Hepatocyte (in vitro differentiated cells): ENCODE results near the gene SLCO2A1. TPM values are rescaled to one million over a fixed set of nuclear protein-coding genes. Genes with fewer than 3 reads are reported as not detected.

Source experiments
- DNase-seq: peaks from one replicate; pipeline ENCODE4 v3.0.0-alpha.2; 2016; ENCODE audit warnings: low spot score
- H2AFZ ChIP-seq: fragments of 200-600 bp; sonication (generic); 2 replicates; pipeline ENCODE4 v1.6.0; 2016; ENCODE audit warnings: antibody characterized with exemption, mild to moderate bottlenecking
- H3K27ac ChIP-seq: fragments of 200-600 bp; sonication (generic); 2 replicates; pipeline ENCODE4 v1.5.1; 2016; ENCODE audit warnings: mild to moderate bottlenecking
- H3K27me3 ChIP-seq: fragments of 200-600 bp; sonication (generic); 2 replicates; pipeline ENCODE4 v1.6.1; 2016
- H3K36me3 ChIP-seq: fragments of 200-600 bp; sonication (generic); replicated peaks from 2 replicates; pipeline ENCODE4 v1.5.1; 2016; ENCODE audit warnings: low read depth; ENCODE audit not compliant: insufficient read depth
- H3K4me1 ChIP-seq: fragments of 200-600 bp; sonication (generic); 2 replicates; pipeline ENCODE4 v1.5.1; 2016; ENCODE audit warnings: mild to moderate bottlenecking, moderate library complexity; ENCODE audit not compliant: insufficient read depth
- H3K4me2 ChIP-seq: fragments of 200-600 bp; sonication (generic); 2 replicates; pipeline ENCODE4 v1.6.0; 2016
- H3K4me3 ChIP-seq: fragments of 200-600 bp; sonication (generic); 2 replicates; pipeline ENCODE4 v1.5.1; 2016; ENCODE audit warnings: mild to moderate bottlenecking
- H3K79me2 ChIP-seq: fragments of 200-600 bp; sonication (generic); 2 replicates; pipeline ENCODE4 v1.6.0; 2017; ENCODE audit warnings: mild to moderate bottlenecking
- H3K9me2 ChIP-seq: fragments of 200-600 bp; sonication (generic); replicated peaks from 2 replicates; pipeline ENCODE4 v1.6.0; 2017; ENCODE audit warnings: mild to moderate bottlenecking; ENCODE audit not compliant: insufficient read depth
- H3K9me3 ChIP-seq: fragments of 200-600 bp; sonication (generic); 2 replicates; pipeline ENCODE4 v1.5.1; 2016; ENCODE audit warnings: low read depth, mild to moderate bottlenecking
- H4K20me1 ChIP-seq: fragments of 200-600 bp; sonication (generic); 2 replicates; pipeline ENCODE4 v1.6.0; 2016; ENCODE audit warnings: mild to moderate bottlenecking; ENCODE audit not compliant: insufficient read depth, poor library complexity, severe bottlenecking
- EZH2 ChIP-seq: fragments of 200-600 bp; sonication (generic); IDR thresholded peaks from 2 replicates; pipeline ENCODE4 v1.6.1; 2016; ENCODE audit warnings: antibody characterized with exemption, mild to moderate bottlenecking, borderline replicate concordance
- EZH2phosphoT487 ChIP-seq: fragments of 200-600 bp; sonication (generic); IDR thresholded peaks from one replicate; pipeline ENCODE4 v1.6.1; 2018; ENCODE audit warnings: antibody characterized with exemption, mild to moderate bottlenecking, low read depth, moderate library complexity; ENCODE audit not compliant: unreplicated experiment, severe bottlenecking
- WGBS: methylation state at CpG from one replicate; pipeline ENCODE4 v1.1.6; 2016; ENCODE audit warnings: low lambda C conversion rate; ENCODE audit errors: missing lambda C conversion rate; 5-methylcytosine and 5-hydroxymethylcytosine counted together
- polyA plus RNA-seq: library from polyadenylated mRNA; unstranded; fragments of >200 nt; fragmentation: Nextera tagmentation; extraction: Ambion mirVana; gene quantifications from 2 replicates; pipeline ENCODE4 v1.2.1, GENCODE V29; 2016
- total RNA-seq: library from RNA; depleted of rRNA; stranded (reverse); fragments of >200 nt; gene quantifications from 2 replicates; pipeline ENCODE4 v1.2.3, GENCODE V29; 2014
- TF ChIP-seq, protein P1 (sequence below): fragments of 200-600 bp; sonication (generic); IDR thresholded peaks from 2 replicates; pipeline ENCODE4 v1.5.1; 2016; ENCODE audit warnings: antibody characterized with exemption, mild to moderate bottlenecking; ENCODE audit not compliant: poor library complexity

Gene SLCO2A1
- total and polyA plus RNA-seq, 2 experiments from 2014 or later: 2.3 to 8.4 TPM

DNA sequence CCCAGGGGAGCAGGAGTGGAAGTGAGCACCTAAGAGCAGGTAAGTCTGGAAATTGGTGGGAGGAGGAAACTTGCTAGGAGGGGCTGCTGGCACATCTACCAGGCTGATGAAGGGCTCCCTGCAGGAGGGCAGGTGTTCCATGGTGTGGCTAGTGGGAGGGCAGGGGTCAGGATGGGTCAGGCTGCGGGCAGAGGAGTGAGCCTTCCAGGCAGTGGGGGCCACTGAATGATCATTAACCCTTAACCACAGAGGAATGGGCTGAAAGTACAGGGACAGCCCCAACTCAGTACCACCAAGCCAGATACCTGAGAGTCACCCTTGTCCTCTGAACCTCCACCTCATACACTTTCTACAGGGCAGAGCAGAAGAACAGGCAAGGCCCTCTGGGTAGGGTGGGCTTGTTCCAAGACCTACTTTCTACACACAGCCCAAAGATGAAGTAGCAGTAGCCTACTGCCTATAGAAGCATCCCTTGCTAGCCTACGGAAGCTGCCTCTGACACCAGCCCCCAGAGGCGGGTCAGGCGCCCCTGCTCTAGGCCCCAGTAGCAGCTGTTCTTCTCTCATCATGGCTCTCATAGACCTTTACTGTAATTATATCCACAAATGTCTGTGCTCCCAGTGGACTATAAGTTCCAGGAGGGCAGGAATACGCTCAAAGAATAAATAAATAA, 138.6 kb downstream of the SLCO2A1 start:
- WGBS: 98% methylated on average over 5 of the region's 5 CpGs
- H2AFZ ChIP-seq: no peak overlapping the region
- H3K27ac ChIP-seq: no peak overlapping the region
- no peak overlapping the region for H3K4me2 ChIP-seq
- no peak for DNase-seq
- no peaks in the 10 kb centered on the region for H3K36me3 ChIP-seq
- TF ChIP-seq EZH2phosphoT487 (no peak), EZH2 (no peak)
- TF ChIP-seq, protein P1, sequence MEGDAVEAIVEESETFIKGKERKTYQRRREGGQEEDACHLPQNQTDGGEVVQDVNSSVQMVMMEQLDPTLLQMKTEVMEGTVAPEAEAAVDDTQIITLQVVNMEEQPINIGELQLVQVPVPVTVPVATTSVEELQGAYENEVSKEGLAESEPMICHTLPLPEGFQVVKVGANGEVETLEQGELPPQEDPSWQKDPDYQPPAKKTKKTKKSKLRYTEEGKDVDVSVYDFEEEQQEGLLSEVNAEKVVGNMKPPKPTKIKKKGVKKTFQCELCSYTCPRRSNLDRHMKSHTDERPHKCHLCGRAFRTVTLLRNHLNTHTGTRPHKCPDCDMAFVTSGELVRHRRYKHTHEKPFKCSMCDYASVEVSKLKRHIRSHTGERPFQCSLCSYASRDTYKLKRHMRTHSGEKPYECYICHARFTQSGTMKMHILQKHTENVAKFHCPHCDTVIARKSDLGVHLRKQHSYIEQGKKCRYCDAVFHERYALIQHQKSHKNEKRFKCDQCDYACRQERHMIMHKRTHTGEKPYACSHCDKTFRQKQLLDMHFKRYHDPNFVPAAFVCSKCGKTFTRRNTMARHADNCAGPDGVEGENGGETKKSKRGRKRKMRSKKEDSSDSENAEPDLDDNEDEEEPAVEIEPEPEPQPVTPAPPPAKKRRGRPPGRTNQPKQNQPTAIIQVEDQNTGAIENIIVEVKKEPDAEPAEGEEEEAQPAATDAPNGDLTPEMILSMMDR: no peak
- H3K9me3 ChIP-seq: no peaks in the 10 kb centered on the region
- no peak overlapping the region for H3K4me3 ChIP-seq
- H4K20me1 ChIP-seq: no peaks in the 10 kb centered on the region
- H3K79me2 ChIP-seq: no peaks in the 10 kb centered on the region
- H3K9me2 ChIP-seq: no peaks in the 10 kb centered on the region
- no peaks in the 10 kb centered on the region for H3K4me1 ChIP-seq
- H3K27me3 ChIP-seq: peaks cover 2% of the 10 kb centered on the region

DNA sequence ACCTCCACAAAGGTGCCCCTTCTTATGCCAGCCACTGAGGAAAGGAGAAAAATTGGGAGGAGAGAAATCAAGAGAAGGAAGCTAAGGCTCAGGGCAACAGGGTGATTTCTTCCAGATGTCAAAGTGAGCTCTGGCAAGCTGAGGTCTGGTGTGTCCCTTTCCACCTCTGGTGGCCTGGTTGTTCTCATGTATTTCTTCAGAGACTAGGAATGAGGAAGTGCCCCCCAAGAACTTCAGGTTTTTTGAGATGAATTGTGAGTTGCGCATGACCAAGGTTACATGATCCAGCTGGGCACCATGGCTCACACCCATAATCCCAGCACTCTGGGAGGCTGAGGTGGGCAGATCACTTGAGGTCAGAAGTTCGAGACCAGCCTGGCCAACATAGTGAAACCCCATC, 139.7 kb downstream of the SLCO2A1 start:
- Histone ChIP-seq H3K36me3 (no peaks in the 10 kb centered on the region), H3K4me3 (no peak overlapping the region), H3K79me2 (no peaks in the 10 kb centered on the region), H3K4me1 (no peaks in the 10 kb centered on the region), H3K9me3 (no peaks in the 10 kb centered on the region), H4K20me1 (no peaks in the 10 kb centered on the region), H3K4me2 (no peak overlapping the region), H3K9me2 (no peaks in the 10 kb centered on the region), H3K27ac (no peak overlapping the region), H3K27me3 (no peaks in the 10 kb centered on the region), H2AFZ (no peak overlapping the region)
- TF ChIP-seq EZH2phosphoT487 (no peak), EZH2 (no peak)
- TF ChIP-seq, protein P1: no peak
- WGBS: 88% methylated on average over 2 of the region's 2 CpGs
- no peak for DNase-seq

DNA sequence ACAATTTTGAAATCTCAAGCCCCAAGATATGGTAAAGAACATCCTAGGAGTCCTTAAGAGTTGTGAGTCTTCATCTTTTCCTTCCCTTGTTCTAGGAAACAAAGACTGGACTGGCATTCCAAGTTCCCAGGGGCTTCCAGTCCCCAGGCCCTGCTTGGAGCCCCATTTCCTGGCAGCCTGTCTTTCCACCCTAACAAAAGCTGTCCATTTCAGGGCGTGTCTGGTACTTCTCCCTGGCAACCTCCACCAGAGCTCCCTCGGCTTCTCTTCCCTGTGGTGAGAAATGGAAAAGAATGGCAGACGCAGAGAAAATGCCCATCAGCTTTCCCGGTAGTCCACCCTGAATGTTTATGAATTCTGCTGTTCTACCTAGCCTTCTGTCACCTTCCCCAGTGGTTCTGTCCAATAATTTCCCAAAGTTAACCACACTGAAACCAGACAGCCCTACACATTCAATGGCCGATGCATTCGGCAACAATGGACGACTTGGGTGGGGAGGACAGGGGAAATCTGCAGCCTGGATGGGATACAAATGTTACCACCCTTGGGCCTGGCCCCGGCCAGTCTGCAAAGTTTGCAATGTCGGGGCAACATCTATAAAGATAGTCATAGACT, 140.9 kb downstream of the SLCO2A1 start:
- Histone ChIP-seq H3K9me3 (no peaks in the 10 kb centered on the region), H3K4me2 (no peak overlapping the region), H3K4me1 (no peaks in the 10 kb centered on the region), H4K20me1 (no peaks in the 10 kb centered on the region), H3K9me2 (no peaks in the 10 kb centered on the region), H3K27me3 (no peaks in the 10 kb centered on the region), H3K27ac (no peak overlapping the region), H3K36me3 (no peaks in the 10 kb centered on the region), H3K4me3 (no peak overlapping the region), H2AFZ (no peak overlapping the region), H3K79me2 (no peaks in the 10 kb centered on the region)
- no peak for DNase-seq
- TF ChIP-seq EZH2: no peak
- TF ChIP-seq, protein P1: no peak
- 89% methylated on average over 9 of the region's 9 CpGs for WGBS
